Measurements from ENCODE around the gene WDR33.
A peak's percentile ranks its signal among the peaks of the same experiment; 100 is the strongest.
"Not testable (repeated sequence)": the region's sequence is repeated elsewhere in the genome, so short reads cannot be mapped to it uniquely, and the experiment has no call there.

WDR33 gene

GRCh38 chr2:127810619-127811396 lies at the start of gene WDR33:
TSS of gene WDR33 (minus strand) at chr2:127811171. CDS start at chr2:127770981, 40,190 bp downstream.
- peak; percentile 87 to 91 for DNase-seq (ENCODE audit: low read depth in 1 of 2, low spot score in 1 of 2)

DNA sequence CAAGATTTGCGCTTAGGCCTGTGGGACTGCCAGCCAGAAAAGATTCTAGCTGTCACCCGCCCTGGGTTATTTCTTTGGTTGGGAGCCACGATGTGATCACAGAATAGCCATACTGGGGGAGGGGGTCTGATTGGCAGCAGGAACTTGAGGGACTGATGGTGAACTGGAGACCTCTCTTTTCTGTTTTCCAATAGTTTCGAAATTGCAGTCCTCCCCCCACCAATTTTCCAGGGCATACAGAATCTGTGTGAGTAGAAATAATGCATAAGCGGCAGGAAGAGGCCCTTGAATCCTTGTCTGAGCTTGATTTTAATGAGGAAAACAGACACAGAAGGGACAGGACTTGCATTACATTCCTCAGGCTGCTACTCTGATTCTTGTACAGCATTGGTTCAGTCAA lies 49.2 kb upstream of the WDR33 start:
- no peak for DNase-seq (ENCODE audit: low read depth in 1 of 2, low spot score in 1 of 2)

DNA sequence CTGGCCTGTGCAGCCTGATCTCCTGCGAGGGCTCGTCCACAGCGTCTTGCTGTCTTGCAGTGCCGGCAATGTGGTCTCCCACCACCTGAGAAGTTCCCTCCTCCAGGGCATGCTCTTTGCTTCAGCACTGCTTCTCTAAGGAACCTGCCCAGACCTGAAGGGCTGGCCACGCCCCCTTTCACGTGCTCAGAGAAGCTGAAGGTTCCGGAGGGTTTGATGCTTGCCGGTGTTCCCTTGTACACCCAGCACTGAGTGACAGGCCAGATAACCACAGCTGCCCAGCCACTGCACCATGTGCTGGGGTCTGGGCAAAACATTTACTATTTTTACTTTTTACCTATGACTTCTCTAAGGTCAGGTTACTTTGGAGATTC lies 48.7 kb upstream of the WDR33 start:
- peak; percentile 36 to 40 for DNase-seq (ENCODE audit: low read depth in 1 of 2, low spot score in 1 of 2)

DNA sequence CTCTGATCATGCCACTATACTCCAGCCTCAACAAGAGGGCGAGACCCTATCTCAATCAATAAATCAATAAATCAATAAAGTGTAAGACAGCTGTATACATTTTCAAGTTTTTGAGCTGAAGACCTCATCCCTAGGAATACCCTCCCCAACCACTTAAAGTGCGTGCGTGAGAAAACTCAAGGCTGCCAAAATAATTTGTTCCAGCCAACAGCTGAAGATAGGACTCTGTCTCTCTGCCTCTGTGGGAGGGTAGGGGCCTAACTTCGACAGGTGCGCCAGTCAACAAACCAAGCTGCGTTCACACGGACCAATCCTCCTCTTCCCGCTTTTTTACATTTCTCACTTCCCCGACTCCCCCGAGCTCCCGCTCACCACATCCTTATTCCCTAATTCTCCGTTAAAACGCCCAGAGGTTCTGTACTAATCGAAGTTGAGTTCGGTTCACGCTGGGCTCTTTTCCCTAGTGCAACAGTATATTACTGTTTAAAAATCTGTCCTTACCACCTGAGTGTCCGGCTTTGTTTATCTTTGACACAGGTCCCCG lies 46.4 kb upstream of the WDR33 start:
- DNase-seq (ENCODE audit: low read depth in 1 of 2, low spot score in 1 of 2) = no peak

GRCh38 chr2:127853671-127854070 lies 42.7 kb upstream of the WDR33 start:
- DNase-seq (ENCODE audit: low read depth in 1 of 2, low spot score in 1 of 2) = no peak

GRCh38 chr2:127852388-127852787 lies 41.4 kb upstream of the WDR33 start:
- DNase-seq (ENCODE audit: low read depth in 1 of 2, low spot score in 1 of 2) = no peak

- no peak for DNase-seq (ENCODE audit: low read depth in 1 of 2, low spot score in 1 of 2)
These were observed 37.0 kb upstream of the WDR33 start for GRCh38 chr2:127847931-127848330.

DNA sequence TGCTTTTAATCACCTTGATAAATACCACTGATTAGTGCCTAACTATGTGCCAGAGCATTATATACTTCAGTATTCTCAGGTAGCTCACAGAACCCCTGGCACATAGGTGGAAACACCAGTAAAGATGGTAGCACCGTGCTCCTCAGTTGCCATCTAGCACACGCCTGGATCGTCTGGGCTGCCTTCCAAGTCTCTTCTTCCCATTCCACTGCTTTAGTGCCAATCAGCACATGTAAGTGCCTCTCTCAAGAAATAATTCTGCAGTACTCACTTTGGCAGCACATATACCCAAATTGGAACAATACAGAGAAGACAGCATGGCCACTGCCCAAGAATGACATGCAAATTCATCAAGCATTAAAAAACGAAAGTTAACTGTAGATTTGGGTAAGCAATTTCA lies 34.0 kb upstream of the WDR33 start:
- no peak for DNase-seq (ENCODE audit: low read depth in 1 of 2, low spot score in 1 of 2)

- DNase-seq (ENCODE audit: low read depth in 1 of 2, low spot score in 1 of 2) = no peak
These were observed 32.7 kb upstream of the WDR33 start for GRCh38 chr2:127843677-127844076.

- no peak for DNase-seq (ENCODE audit: low read depth in 1 of 2, low spot score in 1 of 2)
These were observed 30.7 kb upstream of the WDR33 start for GRCh38 chr2:127841466-127842178.

DNA sequence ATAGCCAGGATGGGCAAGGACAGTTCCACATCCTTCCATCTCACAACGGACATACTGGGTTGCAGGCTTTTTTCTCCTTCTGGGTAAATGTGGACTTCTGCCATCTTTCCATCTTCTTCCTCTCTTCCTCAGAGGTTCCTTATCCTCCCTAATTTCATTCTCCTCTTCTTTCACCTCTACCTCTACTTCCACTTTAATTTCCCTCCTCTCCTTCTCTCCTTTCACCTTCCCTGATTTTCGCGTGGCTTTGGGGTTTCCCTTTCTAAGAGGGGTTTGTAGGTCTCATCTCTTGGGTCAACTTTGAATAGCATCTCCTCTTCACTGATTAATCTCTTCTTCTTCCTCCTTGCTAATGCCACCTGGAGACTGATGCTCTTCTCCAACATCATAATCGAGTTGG lies 29.9 kb upstream of the WDR33 start:
- DNase-seq (ENCODE audit: low read depth in 1 of 2, low spot score in 1 of 2) = no peak

DNA sequence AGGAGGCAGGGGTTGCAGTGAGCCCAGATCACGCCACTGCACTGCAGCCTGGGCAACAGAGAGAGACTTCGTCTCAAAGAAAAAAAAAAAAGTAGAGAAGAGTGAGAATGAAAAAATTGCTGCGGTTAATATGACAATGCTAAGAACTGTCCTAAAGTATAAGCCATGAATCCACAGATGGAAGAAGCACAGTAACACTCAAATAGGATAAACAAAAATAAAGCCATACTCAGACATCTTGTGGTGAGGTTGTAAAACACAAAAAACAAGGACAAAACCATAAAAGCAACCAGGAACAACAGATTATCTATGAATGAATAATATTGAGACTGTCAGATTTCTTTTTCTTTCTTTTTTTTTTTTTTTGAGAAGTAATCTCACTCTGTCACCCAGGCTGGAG lies 24.0 kb upstream of the WDR33 start:
- no peak for DNase-seq (ENCODE audit: low read depth in 1 of 2, low spot score in 1 of 2)

- DNase-seq (ENCODE audit: low read depth in 1 of 2, low spot score in 1 of 2) = peak in 1 of 2 donors; percentile 36
These were observed 18.9 kb upstream of the WDR33 start for GRCh38 chr2:127829845-127830246.

- DNase-seq (ENCODE audit: low read depth in 1 of 2, low spot score in 1 of 2) = not testable (repeated sequence)
These were observed 15.7 kb upstream of the WDR33 start for GRCh38 chr2:127826708-127827107.

- no peak for DNase-seq (ENCODE audit: low read depth in 1 of 2, low spot score in 1 of 2)
These were observed 15.1 kb upstream of the WDR33 start for GRCh38 chr2:127826047-127826446.

DNA sequence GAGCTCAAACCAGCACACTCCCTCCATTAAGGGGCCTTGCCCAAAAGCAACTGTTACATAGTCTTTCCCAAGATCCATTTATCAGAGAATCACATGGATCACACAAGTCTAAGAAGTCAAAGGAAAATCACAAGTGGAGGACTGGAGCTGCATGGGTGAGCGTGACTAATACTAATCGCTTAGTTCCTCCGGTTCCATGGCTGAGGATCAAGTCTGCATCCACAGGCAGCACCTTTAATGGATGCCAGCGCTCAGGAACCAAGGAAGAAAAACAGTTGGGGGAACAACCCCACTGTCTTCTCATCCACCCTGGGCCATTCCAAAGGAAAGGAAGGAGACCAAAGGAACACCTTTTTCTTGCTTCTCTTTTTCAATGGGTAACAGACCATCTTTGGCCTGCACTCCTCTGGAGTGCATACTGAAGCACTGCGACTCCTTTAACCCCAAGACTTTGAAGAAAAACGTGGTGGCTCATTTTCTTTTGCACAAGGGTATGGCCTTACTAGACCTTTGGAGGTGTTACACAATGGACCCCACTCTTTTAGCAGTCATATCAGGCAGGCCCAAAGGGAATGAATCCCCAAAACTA lies 9.2 kb upstream of the WDR33 start:
- DNase-seq (ENCODE audit: low read depth in 1 of 2, low spot score in 1 of 2) = no peak

DNA sequence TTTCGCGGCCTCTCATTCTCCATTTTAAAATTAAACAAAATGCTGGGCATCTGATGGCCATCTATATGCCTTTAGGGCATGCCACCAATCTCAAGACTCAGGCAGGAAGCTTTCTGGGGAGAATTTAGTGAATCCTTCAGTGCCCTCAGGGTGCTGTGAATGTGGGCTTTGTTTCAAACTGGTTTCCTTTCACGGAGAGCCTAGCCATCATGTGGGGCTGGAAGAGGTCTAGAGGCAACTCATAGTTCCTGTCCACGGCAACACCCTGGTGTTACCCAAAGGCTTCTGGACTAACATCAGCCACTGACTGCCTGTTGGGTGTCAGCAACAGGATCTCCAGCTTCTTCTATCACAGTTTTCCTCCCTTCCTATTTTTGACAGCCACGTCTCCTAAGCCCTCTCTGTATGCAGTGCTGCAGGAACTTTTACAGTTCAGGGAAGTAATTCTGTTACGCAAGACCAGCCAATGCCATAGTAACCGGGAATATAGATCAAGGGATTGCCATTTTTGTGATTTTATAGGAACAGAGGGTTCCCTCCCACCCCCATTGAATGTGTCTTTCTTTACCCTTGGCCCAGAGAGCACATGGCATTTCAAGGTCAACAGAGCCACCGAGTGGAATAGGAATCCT lies 7.9 kb upstream of the WDR33 start:
- no peak for DNase-seq (ENCODE audit: low read depth in 1 of 2, low spot score in 1 of 2)

- DNase-seq (ENCODE audit: low read depth in 1 of 2, low spot score in 1 of 2) = no peak
These were observed 7.3 kb upstream of the WDR33 start for GRCh38 chr2:127818241-127818640.

DNA sequence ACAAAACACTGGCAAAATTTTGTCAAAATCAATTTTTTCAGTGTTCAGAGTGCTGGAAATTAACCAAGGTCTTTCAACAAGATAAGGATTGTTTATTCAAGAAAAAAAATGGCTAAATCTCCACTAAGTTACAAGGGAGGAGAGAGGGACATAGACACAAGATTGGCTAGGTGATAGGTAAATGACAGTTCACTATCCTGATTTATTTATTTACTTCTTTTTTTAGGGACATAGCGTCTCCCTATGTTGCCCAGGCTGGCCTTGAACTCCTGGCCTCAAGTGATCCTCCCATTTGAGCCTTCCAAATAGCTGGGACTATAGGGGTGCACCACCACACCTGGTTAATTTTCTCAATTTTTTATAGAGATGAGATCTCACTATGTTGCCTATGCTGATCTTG lies 3.7 kb upstream of the WDR33 start:
- DNase-seq (ENCODE audit: low read depth in 1 of 2, low spot score in 1 of 2) = no peak

GRCh38 chr2:127812441-127812840 lies 1.5 kb upstream of the WDR33 start:
- DNase-seq (ENCODE audit: low read depth in 1 of 2, low spot score in 1 of 2) = not testable (repeated sequence)

All from activated T-helper 1 cell treated with anti-CD3 and anti-CD28 coated beads, Interleukin-2, amount 50 U/mL, for 16 hours (primary cell).